Hypothalamus (tissue), 51 donors: ENCODE measurements around the gene ATN1.

ENCODE experiments used
- DNase-seq, 51 donors: peaks; one replicate each; lab custom pipeline; 2025; lab: John Stamatoyannopoulos, UW

The ATN1 gene

DNA sequence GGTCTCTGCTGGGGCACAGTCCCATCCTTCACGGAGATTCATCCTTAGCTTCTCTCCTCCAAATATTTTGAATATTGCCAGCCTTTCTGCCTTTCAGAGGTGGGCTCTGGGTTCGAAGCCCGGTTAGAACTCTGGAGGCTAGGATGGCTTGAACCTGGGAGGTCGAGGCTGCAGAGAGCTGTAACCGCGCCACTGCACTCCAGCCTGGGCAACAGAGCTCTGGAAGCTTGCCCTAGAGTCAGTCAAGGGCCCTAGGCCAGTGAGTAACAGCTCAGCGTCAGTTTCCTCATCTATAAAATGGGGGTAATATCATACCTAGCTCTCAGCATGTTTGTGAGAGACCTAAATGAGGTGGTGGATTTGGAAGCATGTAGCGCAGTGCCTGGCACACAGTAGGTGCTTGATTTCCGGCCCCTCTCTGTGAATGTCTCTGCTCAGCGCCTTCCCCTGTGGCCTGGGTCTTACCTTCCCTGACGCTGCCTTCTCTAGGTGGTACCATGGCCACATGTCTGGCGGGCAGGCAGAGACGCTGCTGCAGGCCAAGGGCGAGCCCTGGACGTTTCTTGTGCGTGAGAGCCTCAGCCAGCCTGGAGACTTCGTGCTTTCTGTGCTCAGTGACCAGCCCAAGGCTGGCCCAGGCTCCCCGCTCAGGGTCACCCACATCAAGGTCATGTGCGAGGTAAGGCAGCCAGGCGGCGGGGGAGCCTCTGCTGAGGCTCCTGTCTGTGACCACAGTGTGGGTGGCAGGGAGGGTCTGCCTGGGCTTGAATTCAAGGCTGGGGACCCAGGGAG lies 26.8 kb downstream of the ATN1 start:
- DNase-seq: no peak

DNA sequence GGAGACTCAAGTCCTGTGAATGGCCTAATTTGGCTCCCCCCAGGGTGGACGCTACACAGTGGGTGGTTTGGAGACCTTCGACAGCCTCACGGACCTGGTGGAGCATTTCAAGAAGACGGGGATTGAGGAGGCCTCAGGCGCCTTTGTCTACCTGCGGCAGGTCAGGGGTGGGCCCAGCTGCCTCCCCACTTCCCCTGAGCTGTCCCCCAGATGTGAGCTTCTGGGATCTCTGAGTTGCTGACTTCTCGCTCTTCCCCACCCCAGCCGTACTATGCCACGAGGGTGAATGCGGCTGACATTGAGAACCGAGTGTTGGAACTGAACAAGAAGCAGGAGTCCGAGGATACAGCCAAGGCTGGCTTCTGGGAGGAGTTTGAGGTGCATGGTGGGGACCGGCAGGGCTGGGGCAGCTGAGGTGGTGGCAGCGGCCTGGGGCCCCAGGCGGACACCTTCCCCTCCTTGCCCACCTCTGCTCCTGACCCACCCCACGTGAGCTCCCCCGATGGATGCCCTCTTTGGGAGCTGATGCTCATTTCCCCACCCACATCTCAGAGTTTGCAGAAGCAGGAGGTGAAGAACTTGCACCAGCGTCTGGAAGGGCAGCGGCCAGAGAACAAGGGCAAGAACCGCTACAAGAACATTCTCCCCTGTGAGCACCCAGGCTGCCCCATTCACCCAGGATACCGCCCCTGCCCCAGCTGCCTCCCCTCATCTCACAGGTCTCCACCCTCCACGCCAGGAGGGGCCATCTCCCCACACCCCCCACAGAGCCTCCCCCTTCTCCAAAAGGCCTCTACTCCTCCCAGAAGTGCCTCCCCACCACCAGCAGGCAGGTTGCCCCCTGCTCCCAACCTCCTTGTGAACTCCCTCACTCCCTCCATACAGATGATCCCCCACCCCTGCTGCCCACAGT lies 27.6 kb downstream of the ATN1 start:
- DNase-seq: no peak

DNA sequence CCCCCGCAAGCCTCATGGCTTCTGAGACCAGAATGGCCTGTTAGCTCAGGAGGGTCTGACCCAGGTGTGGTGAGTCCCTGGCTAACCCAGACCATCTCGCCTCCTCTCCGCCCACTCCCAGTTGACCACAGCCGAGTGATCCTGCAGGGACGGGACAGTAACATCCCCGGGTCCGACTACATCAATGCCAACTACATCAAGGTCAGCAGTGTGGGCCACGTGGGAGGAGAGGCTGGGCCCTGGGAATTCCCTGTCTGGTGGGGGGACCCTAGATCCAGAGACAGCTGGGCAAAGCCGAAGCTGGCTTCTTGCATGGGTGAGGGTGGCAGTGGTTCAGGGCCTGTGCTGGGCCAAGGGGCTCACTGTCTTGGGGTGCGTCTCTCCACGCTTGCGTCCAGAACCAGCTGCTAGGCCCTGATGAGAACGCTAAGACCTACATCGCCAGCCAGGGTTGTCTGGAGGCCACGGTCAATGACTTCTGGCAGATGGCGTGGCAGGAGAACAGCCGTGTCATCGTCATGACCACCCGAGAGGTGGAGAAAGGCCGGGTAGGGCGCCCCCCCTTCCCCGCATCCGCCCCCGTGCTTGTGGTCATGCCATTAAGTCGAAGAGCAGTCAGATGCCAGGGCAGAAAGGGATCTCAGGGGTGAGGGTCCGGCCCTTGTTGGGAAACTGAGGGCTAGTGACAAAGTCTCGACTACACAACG lies 28.4 kb downstream of the ATN1 start:
- no peak for DNase-seq

DNA sequence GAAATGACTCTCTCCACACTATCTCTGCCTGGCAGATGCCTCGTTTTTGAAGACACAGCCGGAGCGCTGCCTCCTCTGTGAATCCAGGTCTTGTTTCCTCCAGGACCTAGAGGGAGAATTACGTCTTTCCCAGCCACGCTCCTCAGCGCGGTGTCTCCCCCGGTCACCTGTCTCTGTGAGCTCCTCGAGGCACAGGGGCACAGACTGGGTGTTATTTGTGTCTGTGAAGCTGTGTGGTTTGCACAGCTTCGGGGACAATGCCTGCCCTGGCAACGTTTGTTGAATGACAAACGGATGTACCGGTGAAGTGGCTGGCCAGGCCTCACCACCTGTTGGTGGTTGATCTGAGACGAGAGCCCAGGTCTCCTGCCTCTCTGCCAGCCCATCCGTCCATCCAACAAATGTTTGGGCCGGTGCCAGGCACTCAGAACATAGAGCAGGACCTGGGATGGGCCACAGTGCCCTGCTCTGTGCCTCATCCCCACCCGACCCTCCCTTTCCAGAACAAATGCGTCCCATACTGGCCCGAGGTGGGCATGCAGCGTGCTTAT lies 29.5 kb downstream of the ATN1 start:
- DNase-seq: no peak

DNA sequence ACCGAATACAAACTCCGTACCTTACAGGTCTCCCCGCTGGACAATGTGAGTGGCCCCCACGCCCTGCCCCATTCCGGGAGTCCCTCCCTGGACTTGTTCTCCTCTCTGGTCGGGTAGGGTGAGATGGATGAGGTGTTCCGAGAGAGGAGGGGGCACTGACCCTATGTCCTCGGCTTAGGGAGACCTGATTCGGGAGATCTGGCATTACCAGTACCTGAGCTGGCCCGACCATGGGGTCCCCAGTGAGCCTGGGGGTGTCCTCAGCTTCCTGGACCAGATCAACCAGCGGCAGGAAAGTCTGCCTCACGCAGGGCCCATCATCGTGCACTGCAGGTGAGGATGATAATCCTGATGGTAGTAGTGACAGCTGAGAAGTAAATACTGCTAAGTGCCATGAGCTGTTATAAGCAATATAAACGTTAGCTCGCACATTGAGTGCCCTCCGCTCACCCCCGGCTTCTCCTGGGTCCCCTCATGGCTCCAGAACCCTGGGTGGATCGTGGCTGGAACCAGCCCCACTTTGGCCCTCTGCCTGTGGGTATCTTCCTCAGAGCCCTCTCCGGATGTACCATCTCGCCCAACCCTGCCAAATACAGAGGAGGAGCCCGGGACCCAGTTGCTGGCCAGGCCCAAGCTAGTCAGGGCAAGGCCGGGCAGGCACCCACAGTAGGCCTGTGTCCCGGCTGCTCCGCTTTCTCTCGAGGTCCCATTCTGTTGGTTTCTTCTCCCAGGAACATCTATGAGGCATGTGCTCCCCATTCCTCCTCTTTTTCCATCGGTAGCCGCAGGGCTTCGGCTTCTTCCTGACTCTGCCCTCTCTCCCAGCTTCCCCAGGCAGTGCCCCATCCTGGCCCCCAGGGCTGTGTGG lies 30.2 kb downstream of the ATN1 start:
- DNase-seq: no peak

DNA sequence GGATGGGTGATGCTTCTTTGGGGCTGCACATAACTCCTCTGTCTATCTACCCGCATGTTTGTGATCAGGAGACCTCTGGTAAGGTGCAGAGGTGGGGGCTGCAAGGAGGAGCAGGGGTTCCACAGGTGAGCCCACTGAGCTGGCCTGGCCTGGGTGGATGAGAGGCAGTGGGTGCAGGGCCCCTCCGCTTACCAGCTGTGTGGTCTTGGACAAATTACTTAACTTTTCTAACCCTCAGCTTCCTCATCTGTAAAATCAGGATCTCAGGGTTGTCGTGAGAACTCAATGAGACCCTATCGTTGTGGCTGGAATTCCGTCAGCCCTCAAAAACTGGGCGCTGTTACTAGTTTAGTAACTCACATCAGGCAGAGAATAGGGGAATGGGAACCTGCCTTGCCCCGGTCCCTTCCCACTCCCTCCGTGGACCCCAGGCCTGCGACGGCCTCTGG lies 30.9 kb downstream of the ATN1 start:
- DNase-seq: no peak

DNA sequence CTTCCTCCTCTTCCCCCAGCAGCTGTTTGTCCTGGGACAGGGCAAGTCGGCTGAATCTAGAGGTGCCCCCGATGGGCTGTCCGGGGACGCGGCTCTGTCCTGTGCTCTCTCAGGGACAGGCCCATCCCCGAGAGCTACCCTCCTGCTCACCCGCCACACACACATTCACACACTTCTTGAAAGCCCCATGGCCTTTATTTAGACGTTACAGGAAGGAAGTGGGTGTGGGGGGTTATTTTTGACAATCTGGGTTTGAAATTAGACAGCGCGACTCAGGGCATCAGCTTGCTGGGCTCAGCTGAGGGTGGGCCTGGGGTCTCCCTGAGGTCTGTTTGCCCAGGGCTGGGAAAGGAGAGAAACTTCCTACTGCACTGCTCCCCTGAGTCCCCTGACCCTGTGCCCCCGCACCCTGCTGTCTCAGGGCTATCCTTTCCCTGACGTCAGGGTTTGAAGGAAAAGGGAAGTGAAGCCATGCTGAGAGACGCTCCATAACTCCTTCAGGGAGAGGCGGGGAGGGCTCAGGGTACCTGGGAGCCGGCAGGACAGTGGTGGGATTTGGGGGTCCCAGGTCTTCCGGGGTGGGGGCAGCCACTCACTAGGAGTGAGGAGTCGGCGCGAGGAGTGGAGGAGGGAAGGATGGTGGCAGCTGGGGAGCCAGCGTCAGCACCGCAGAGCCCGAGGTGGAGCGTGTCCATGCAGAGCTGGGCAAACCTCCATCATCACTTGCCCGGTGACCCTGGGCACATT lies 31.5 kb downstream of the ATN1 start:
- DNase-seq: peak in 4 of 51 donors; percentile 14 to 24 (median 19)

DNA sequence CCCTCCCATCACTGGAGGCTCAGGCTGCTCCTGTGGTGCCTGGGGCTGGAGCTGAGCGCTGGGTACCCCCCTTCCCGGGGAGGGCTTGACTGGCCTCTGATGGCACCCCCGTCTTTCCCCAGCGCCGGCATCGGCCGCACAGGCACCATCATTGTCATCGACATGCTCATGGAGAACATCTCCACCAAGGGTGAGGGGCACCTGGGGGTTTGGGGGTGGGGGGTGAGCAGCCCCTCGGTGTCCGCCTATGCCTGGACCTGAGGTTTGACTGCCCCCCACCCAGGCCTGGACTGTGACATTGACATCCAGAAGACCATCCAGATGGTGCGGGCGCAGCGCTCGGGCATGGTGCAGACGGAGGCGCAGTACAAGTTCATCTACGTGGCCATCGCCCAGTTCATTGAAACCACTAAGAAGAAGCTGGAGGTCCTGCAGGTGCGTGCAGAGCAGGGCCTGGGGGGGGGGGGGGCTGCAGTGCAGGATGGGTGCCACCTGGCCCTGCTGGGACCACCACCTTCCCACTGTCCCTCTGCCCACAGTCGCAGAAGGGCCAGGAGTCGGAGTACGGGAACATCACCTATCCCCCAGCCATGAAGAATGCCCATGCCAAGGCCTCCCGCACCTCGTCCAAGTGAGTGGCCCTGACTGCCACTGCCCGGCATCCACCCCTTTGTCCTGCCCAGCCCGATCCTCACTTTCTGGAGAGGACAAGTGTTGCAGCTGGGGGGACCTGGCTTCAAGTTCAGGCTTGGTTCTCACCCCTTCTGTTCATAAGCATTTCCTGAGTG lies 32.2 kb downstream of the ATN1 start:
- DNase-seq: no peak

DNA sequence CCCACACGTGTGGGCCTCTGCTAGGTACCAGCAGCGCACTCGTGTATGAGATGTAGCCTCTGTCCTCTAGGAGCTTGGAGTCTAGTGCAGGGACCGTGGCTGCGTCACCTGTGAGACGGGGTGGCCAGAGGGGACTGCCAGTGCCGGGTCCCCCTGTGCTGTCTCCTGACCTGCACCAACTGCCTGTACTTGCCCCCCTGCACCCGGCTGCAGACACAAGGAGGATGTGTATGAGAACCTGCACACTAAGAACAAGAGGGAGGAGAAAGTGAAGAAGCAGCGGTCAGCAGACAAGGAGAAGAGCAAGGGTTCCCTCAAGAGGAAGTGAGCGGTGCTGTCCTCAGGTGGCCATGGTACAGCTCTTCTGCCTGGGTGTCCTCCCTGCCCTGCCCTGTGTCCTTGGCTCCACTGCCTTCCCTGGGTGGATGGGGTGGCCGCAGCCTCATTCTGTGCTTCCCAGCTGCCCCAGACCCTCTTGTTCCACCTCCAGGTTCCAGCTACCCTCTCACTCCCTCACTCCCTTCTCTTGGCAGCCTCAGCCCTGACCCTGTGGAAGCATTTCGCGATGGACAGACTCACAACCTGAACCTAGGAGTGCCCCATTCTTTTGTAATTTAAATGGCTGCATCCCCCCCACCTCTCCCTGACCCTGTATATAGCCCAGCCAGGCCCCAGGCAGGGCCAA lies 33.0 kb downstream of the ATN1 start:
- no peak for DNase-seq

DNA sequence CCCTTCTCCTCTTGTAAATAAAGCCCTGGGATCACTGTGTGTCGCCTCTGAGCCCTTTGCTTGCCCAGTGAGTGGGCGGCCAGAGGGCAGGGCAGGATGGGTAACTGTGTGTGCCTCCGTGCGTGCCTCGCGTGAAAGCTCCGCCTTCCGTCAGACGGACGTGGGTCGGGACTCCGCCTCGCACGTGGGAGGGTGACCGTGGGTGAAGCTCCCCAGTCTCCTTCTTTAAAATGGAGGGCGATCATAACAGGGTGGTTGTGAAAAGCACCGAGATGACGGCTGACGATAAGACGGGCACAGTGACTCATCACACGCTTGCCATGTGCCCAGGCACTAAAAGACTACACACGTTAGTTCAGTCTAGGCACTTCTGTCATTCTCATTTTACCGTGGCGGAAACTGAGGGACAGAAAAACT lies 33.5 kb downstream of the ATN1 start:
- DNase-seq: no peak

DNA sequence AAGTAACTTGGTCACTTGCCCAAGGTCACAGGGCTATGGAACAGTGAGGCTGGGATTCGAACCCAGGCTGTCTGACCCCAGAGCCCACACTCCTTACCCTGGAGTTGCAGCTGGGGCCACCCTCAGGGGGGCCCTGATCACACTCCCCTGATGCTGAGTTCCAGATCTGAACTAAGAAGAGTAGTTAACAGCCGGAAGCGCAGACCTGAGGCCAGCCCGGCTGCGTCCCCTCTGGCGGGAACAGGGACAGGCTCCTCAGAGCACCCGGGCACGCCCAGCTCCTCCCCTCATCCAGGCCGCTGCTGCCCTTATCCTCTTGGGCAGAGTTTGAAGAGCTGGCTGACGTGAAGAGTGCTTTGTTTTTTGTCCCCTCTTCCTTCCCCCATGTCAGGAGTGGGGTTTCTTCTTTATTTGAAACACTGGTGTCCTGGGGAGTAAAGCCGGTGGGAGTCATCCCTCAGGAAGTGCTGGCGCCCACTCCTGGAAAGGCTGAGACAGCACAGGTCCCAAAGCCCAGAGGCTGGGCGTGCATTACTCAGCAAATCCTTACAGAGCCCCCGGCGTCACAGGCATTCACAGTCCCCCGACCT lies 34.0 kb downstream of the ATN1 start:
- DNase-seq: peak in 11 of 51 donors; percentile 10 to 42 (median 25)

DNA sequence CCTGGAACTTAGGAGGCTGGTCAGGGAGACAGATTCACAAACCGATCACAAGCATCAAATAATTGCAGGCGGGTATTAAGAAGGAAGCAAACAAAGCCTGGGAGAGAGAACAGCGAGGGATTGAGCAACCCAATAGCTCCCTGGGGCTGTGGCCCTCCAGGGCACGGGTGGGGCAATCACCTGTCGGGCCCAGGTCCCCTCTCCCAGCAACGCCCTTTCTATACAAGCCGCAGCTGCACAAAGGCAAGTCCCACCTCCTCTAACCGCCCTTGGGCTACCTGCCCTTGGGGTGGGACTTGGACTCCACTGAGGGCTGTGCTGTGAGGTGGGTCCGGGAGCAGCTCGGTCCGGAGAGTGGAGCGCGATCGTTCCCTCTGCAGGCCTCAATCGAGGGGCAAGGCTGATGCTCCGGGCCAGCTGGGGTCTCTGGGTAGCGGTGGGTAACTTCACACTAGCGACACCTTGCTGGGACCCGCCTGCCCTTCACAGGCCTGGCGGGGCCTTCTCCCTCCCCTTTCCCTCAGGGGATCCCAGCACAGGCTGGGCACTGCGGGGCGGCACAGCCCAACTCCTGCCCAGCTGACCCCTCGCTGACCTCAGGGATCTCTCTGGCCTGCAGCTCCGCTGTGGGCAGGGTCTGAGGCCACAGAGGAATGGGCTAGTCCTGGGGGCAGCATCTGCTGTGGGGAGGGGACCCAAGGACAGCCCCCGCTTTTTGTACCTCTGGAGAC lies 34.7 kb downstream of the ATN1 start:
- DNase-seq: no peak

DNA sequence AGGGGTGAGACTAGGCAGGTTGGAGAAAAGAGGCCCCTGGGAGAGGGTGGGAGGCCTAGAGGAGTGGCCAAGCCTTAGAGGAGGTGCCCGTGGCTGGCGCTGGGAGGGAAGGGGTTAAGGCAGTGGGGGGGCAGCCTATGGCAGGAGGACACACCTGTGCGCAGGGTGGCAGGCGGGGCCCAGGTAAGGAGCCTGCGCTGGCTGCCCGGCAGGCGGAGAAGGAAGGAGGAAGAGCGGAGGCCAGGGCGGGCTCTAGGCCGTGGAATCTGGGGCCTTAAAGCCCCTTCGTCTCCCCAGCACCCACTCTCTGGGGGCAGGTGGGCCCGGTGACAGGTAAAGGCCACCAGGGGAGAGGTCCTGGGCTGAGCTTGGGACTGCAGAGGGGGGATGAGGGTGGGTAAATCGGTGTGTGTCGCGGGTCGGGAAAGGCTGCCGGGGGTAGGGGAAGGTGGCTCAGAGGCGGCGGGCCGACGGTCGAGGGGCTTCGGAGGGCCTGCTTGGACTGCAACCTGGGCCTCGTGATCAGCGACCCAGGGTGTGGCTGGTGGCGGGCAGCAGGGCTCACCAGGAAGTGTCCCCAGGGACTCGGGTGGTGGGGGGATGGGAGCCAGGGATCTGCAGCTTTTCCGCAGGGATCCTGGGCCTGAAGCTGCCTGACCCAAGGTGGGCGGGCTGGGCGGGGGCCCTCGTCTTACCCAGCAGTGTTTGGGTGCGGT lies 35.4 kb downstream of the ATN1 start:
- DNase-seq: no peak

DNA sequence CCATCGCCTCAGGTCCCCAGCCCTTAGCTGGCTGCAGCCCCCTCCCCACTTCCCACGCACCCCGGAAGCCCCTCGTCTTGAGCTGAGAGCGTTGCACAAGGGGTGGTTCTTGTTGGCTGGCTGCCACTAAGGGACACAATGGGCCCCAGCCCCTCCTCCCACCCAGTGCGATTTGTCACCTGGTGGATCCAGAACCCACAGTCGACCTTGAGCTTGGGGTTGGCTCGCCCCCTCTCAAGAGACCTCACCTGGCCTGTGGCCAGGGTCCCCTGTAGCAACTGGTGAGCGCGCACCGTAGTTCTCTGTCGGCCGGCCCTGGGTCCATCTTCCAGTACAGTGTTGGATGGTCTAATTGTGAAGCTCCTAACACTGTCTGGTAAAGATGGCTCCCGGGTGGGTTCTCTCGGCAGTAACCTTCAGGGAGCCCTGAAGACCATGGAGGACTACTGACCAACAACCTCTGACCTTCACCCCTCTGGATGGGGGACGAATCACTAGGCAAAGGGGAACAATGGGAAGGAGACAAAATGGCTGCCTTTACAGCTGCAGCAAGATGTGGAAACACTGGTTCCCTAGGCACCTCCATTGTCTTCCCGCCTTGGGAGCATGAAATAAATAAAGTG lies 36.1 kb downstream of the ATN1 start:
- DNase-seq: no peak

DNA sequence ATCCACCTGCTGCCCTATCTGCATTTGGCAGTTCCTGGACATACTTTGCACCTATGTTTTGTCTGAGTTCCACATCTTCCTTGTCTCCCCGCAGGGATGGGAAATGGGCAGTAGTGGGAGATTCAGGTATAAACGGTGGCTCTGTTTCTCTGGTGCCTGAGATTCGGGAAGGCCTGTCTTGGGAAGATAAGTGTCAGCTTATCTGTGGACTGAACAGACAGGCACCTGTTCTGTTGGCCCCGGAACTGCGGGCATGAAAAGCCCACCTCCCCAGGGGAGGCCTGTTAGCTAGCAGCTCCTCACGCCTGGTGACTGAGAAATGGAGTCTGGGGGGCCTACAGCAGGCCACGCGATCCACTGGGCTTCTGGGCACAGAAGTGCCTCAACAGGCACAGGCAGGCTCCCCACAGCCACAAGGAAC lies 36.9 kb downstream of the ATN1 start:
- no peak for DNase-seq
